Measurements from ENCODE around the gene TBX20. TPM values are rescaled to one million over a fixed set of nuclear protein-coding genes. Genes with fewer than 3 reads are reported as not detected.
"Not testable (repeated sequence)": the region's sequence is repeated elsewhere in the genome, so short reads cannot be mapped to it uniquely, and the experiment has no call there.

TBX20 gene
- total and polyA plus RNA-seq, 7 donors, result not detected

DNA sequence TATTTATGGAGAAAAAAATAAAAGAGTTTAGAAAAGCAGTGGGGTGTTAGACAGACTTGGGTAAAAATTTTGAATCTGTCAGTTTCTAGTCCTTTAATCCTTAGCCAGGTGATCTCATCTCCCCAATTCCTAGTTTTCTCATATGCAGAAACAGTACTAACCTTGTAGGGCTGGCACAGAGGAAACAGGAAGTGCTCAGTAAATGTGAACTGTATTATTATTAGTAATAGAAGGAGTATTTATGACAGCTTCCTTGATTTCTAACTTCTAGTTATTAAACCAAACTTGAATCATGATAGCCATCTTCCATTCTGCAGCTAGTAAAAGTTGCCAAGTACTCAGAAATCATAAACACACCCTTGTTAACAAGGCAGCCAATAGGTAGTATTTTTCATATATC lies 12.5 kb downstream of the TBX20 start:
- H3K27me3 ChIP-seq (ENCODE audit: insufficient read depth in 3 of 3, low read length in 2 of 3), result peaks cover 3 to 23% (median 11%) of the 10 kb centered on the region in 3 donors
- no peaks in the 10 kb centered on the region for H3K4me1 ChIP-seq
- H3K4me3 ChIP-seq, result no peak overlapping the region
- no peak for ATAC-seq
- no peak overlapping the region for H3K27ac ChIP-seq
- intact Hi-C loops (cut with DNase I), result no loop called here
- no peak for TF ChIP-seq CTCF (IDR thresholded peaks at IDR 0.05)
- no peaks in the 10 kb centered on the region for H3K36me3 ChIP-seq (ENCODE audit: insufficient read depth in 1 of 2, low read depth in 1 of 2)
- DNase-seq, result no peak
- H3K9me3 ChIP-seq, result no peaks in the 10 kb centered on the region

DNA sequence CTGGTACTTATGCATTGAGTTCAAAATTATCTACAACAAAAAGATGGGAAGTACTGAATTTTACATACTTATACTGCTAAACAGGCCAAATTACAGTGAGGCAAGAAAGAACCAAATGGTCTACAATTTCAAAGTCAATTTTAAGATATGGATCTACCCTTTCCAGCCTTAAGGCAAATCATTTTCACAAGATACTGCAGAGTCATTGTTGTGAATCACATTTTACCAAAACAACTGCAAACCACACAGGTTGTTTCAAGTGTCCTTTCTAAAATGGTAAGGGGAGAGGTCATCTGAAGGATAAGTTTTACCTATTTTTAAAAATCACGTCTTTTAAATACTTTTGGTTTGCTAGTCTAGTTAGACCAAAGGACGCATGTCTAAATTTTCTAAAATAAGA lies 12.9 kb downstream of the TBX20 start:
- ATAC-seq; H3K27ac ChIP-seq; H3K4me3 ChIP-seq; DNase-seq; intact Hi-C loops (cut with DNase I); H3K36me3 ChIP-seq (ENCODE audit: insufficient read depth in 1 of 2, low read depth in 1 of 2); H3K9me3 ChIP-seq; H3K4me1 ChIP-seq: not testable (repeated sequence)
- 45 to 73% (median 49%) methylated on average over 2 of the region's 2 CpGs for WGBS, 3 donors
- peaks cover 3 to 19% (median 11%) of the 10 kb centered on the region in 3 donors for H3K27me3 ChIP-seq (ENCODE audit: insufficient read depth in 3 of 3, low read length in 2 of 3)

GRCh38 chr7:35238456-35238855 lies 15.4 kb downstream of the TBX20 start:
- H3K27me3 ChIP-seq (ENCODE audit: insufficient read depth in 3 of 3, low read length in 2 of 3); H3K4me1 ChIP-seq; H3K36me3 ChIP-seq (ENCODE audit: insufficient read depth in 1 of 2, low read depth in 1 of 2); H3K9me3 ChIP-seq; H3K4me3 ChIP-seq; H3K27ac ChIP-seq; intact Hi-C loops (cut with DNase I); DNase-seq; ATAC-seq: not testable (repeated sequence)
- WGBS, 3 donors, result 73 to 94% (median 74%) methylated on average over 5 of the region's 5 CpGs

DNA sequence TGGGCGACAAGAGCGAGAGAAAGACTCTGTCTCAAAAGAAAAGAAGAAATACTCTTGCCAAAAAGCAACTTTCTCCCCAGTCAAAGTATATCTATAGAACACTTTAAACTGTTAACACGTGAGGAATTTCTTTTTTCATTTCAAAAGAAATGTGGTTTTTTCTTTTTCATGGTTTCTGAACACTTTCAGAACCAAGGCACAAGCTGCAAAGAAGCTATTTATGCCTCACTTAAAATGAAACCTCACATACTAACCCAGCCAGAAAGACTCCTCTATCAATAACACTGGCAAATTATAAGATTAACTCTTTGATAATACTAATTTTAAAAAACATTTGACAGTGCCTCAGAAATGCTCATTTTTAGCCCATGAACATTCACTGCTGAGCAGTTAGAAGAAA lies 20.9 kb downstream of the TBX20 start:
- 76 to 84% (median 81%) methylated on average over 3 of the region's 3 CpGs for WGBS, 3 donors
- Histone ChIP-seq H3K4me1 (no peaks in the 10 kb centered on the region), H3K9me3 (no peaks in the 10 kb centered on the region), H3K36me3 (ENCODE audit: insufficient read depth in 1 of 2, low read depth in 1 of 2) (no peaks in the 10 kb centered on the region), H3K27me3 (ENCODE audit: insufficient read depth in 3 of 3, low read length in 2 of 3) (peaks cover 0 to 6% (median 0%) of the 10 kb centered on the region in 3 donors), H3K4me3 (no peak overlapping the region), H3K27ac (no peak overlapping the region)
- TF ChIP-seq CTCF (IDR thresholded peaks at IDR 0.05), result no peak
- intact Hi-C loops (cut with DNase I), result no loop called here
- DNase-seq (no peak), ATAC-seq (no peak)

GRCh38 chr7:35231221-35231620 lies 22.7 kb downstream of the TBX20 start:
- DNase-seq, H3K4me3 ChIP-seq: not testable (repeated sequence)

DNA sequence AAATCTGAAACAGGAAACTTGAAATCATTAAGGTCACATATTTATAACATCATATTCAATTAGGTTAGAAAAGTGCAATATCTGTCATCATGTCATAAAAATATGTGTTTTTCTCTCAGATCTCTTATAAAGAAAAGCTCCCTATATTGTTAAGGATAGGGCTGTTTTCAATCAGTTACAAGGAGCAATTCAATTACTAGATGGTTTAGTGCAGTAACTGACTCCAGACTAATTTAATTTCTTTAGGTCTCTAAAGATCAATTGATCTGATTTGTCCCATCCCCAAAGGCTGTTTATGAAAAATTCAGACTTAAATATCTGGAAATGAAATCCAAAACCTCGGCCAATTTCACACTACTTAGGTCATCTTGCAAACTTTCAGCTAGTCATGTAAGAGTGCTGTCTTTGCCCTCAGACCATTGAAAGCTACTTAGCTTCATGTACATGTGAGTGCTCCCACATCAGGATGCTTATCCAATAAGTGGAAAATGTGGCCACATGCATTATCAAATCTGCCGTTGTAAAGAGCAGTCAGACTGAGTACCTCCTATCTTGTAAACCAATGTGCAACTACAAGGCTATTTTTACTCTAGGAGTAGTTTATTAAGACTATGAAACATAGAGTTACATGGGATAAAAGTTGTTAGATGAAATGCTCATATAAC lies 24.7 kb downstream of the TBX20 start:
- H3K36me3 ChIP-seq (ENCODE audit: insufficient read depth in 1 of 2, low read depth in 1 of 2); ATAC-seq; H3K4me1 ChIP-seq; H3K9me3 ChIP-seq; DNase-seq; intact Hi-C loops (cut with DNase I); H3K27me3 ChIP-seq (ENCODE audit: insufficient read depth in 3 of 3, low read length in 2 of 3); H3K4me3 ChIP-seq; H3K27ac ChIP-seq: not testable (repeated sequence)
- WGBS, 3 donors, result 51 to 73% (median 64%) methylated on average over 2 of the region's 2 CpGs

More at GRCh38 chr7:35231221-35231620, 22.7 kb downstream of the TBX20 start:
- intact Hi-C loops (cut with DNase I); H3K36me3 ChIP-seq (ENCODE audit: insufficient read depth in 1 of 2, low read depth in 1 of 2); H3K4me1 ChIP-seq; H3K27ac ChIP-seq; ATAC-seq; H3K27me3 ChIP-seq (ENCODE audit: insufficient read depth in 3 of 3, low read length in 2 of 3); H3K9me3 ChIP-seq: not testable (repeated sequence)
- 82 to 83% (median 83%) methylated on average over 3 of the region's 3 CpGs for WGBS, 3 donors

- H3K4me3 ChIP-seq, result not testable (repeated sequence)
Observed at GRCh38 chr7:35228496-35229051, 25.3 kb downstream of the TBX20 start.

GRCh38 chr7:35227438-35227837 lies 26.5 kb downstream of the TBX20 start:
- WGBS, 3 donors, result 73 to 79% (median 75%) methylated on average over 5 of the region's 5 CpGs
- H3K4me1 ChIP-seq; H3K9me3 ChIP-seq; H3K27ac ChIP-seq; H3K36me3 ChIP-seq (ENCODE audit: insufficient read depth in 1 of 2, low read depth in 1 of 2); H3K27me3 ChIP-seq (ENCODE audit: insufficient read depth in 3 of 3, low read length in 2 of 3); ATAC-seq; intact Hi-C loops (cut with DNase I); H3K4me3 ChIP-seq; DNase-seq: not testable (repeated sequence)

More at GRCh38 chr7:35228496-35229051, 25.3 kb downstream of the TBX20 start:
- intact Hi-C loops (cut with DNase I); ATAC-seq; H3K9me3 ChIP-seq; DNase-seq; H3K27ac ChIP-seq; H3K36me3 ChIP-seq (ENCODE audit: insufficient read depth in 1 of 2, low read depth in 1 of 2); H3K27me3 ChIP-seq (ENCODE audit: insufficient read depth in 3 of 3, low read length in 2 of 3); H3K4me1 ChIP-seq: not testable (repeated sequence)
- WGBS, 3 donors, result 62 to 67% (median 65%) methylated on average over 5 of the region's 5 CpGs

GRCh38 chr7:35222445-35222844 lies 31.5 kb downstream of the TBX20 start:
- 54 to 67% (median 63%) methylated on average over 1 of the region's 1 CpG for WGBS, 3 donors
- ATAC-seq; H3K36me3 ChIP-seq (ENCODE audit: insufficient read depth in 1 of 2, low read depth in 1 of 2); H3K9me3 ChIP-seq; H3K27ac ChIP-seq; DNase-seq; H3K27me3 ChIP-seq (ENCODE audit: insufficient read depth in 3 of 3, low read length in 2 of 3); intact Hi-C loops (cut with DNase I); H3K4me1 ChIP-seq; H3K4me3 ChIP-seq: not testable (repeated sequence)

DNA sequence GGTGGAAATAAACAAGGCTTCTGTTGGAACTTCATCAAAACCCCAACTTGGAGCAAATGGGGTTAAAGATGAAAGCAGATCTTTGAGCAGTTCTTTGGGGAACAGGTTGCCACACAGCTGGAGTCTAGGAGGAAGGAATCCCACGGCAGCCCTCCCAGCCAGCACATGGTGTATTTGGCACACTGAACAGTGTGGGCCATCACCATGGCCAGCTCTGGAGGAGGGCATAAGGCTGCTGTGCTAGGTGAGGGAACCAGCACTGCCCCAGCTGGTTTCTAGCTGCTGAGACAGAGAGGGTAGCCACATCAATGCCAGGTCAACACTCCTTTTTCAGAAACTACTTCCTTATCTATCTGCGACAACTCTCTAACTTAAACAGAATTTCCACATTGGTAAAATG lies 33.7 kb downstream of the TBX20 start:
- H3K4me1 ChIP-seq; intact Hi-C loops (cut with DNase I): not testable (repeated sequence)
- 44 to 59% (median 50%) methylated on average over 2 of the region's 2 CpGs for WGBS, 3 donors

More for the DNA sequence above, 33.7 kb downstream of the TBX20 start:
- not testable (repeated sequence) for DNase-seq; ATAC-seq; H3K9me3 ChIP-seq; H3K27ac ChIP-seq; H3K27me3 ChIP-seq (ENCODE audit: insufficient read depth in 3 of 3, low read length in 2 of 3); H3K4me3 ChIP-seq; H3K36me3 ChIP-seq (ENCODE audit: insufficient read depth in 1 of 2, low read depth in 1 of 2)

Measured in psoas muscle (tissue), 8 donors.